ENCODE measurements around the gene SLCO1A2.

Gene SLCO1A2

GRCh38 chr12:21221072-21221471 is 113.6 kb downstream of the SLCO1A2 start:
- FAIRE-seq, result no peak
- DNase-seq (ENCODE audit: insufficient read length, low spot score), result no peak

- no peak for DNase-seq (ENCODE audit: insufficient read length, low spot score)
- FAIRE-seq, result no peak
Observed at GRCh38 chr12:21220266-21220665, 114.5 kb downstream of the SLCO1A2 start.

GRCh38 chr12:21219206-21219605 is 115.5 kb downstream of the SLCO1A2 start:
- no peak for FAIRE-seq
- DNase-seq (ENCODE audit: insufficient read length, low spot score), result no peak
